Measurements from ENCODE around the gene PAXIP1.

The PAXIP1 gene

GRCh38 chr7:154918266-154918665 is 84.7 kb downstream of the PAXIP1 start:
- Histone ChIP-seq H3K4me1 (peaks cover 8% of the 10 kb centered on the region), H3K79me2 (no peaks in the 10 kb centered on the region), H3K27ac (no peak overlapping the region), H3K9me3 (ENCODE audit: control insufficient read depth, low read length) (no peaks in the 10 kb centered on the region), H3K4me3 (ENCODE audit: low read depth, low read length) (no peak overlapping the region), H3K36me3 (ENCODE audit: control insufficient read depth, insufficient read depth, low read length) (no peaks in the 10 kb centered on the region), H3K4me2 (ENCODE audit: low read length) (no peak overlapping the region), H3K9ac (no peak overlapping the region), H3K27me3 (ENCODE audit: control insufficient read depth, insufficient read depth, low read length) (no peaks in the 10 kb centered on the region), H2AFZ (no peak overlapping the region)
- TF ChIP-seq CTCF (IDR thresholded peaks at IDR 0.05) = no peak

GRCh38 chr7:154917808-154918160 is 85.1 kb downstream of the PAXIP1 start:
- H3K9ac ChIP-seq = no peak overlapping the region
- H3K36me3 ChIP-seq (ENCODE audit: control insufficient read depth, insufficient read depth, low read length) = no peaks in the 10 kb centered on the region
- no peaks in the 10 kb centered on the region for H3K9me3 ChIP-seq (ENCODE audit: control insufficient read depth, low read length)
- TF ChIP-seq CTCF (IDR thresholded peaks at IDR 0.05) = no peak
- H3K4me1 ChIP-seq = peaks cover 11% of the 10 kb centered on the region
- H3K27me3 ChIP-seq (ENCODE audit: control insufficient read depth, insufficient read depth, low read length) = no peaks in the 10 kb centered on the region
- H3K4me2 ChIP-seq (ENCODE audit: low read length) = no peak overlapping the region
- H3K4me3 ChIP-seq (ENCODE audit: low read depth, low read length) = no peak overlapping the region
- no peak overlapping the region for H3K27ac ChIP-seq
- no peak overlapping the region for H2AFZ ChIP-seq
- H3K79me2 ChIP-seq = no peaks in the 10 kb centered on the region

GRCh38 chr7:154916856-154917807 is 85.8 kb downstream of the PAXIP1 start:
- Histone ChIP-seq H3K9me3 (ENCODE audit: control insufficient read depth, low read length) (no peaks in the 10 kb centered on the region), H3K9ac (no peak overlapping the region), H3K4me1 (peaks cover 14% of the 10 kb centered on the region), H3K4me2 (ENCODE audit: low read length) (no peak overlapping the region), H3K79me2 (no peaks in the 10 kb centered on the region), H3K27me3 (ENCODE audit: control insufficient read depth, insufficient read depth, low read length) (no peaks in the 10 kb centered on the region), H3K27ac (no peak overlapping the region), H2AFZ (no peak overlapping the region), H3K4me3 (ENCODE audit: low read depth, low read length) (no peak overlapping the region), H3K36me3 (ENCODE audit: control insufficient read depth, insufficient read depth, low read length) (no peaks in the 10 kb centered on the region)
- TF ChIP-seq CTCF (IDR thresholded peaks at IDR 0.05) = no peak

GRCh38 chr7:154916381-154916780 is 86.5 kb downstream of the PAXIP1 start:
- Histone ChIP-seq H3K27me3 (ENCODE audit: control insufficient read depth, insufficient read depth, low read length) (no peaks in the 10 kb centered on the region), H3K9me3 (ENCODE audit: control insufficient read depth, low read length) (no peaks in the 10 kb centered on the region), H3K4me3 (ENCODE audit: low read depth, low read length) (no peak overlapping the region), H2AFZ (no peak overlapping the region), H3K36me3 (ENCODE audit: control insufficient read depth, insufficient read depth, low read length) (no peaks in the 10 kb centered on the region), H3K27ac (no peak overlapping the region), H3K9ac (no peak overlapping the region), H3K4me1 (peaks cover 22% of the 10 kb centered on the region), H3K79me2 (no peaks in the 10 kb centered on the region), H3K4me2 (ENCODE audit: low read length) (no peak overlapping the region)
- no peak for TF ChIP-seq CTCF (IDR thresholded peaks at IDR 0.05)

GRCh38 chr7:154915600-154915999 is 87.3 kb downstream of the PAXIP1 start:
- Histone ChIP-seq H3K79me2 (no peaks in the 10 kb centered on the region), H2AFZ (no peak overlapping the region), H3K4me2 (ENCODE audit: low read length) (no peak overlapping the region), H3K9me3 (ENCODE audit: control insufficient read depth, low read length) (no peaks in the 10 kb centered on the region), H3K4me1 (peaks cover 23% of the 10 kb centered on the region), H3K4me3 (ENCODE audit: low read depth, low read length) (no peak overlapping the region), H3K36me3 (ENCODE audit: control insufficient read depth, insufficient read depth, low read length) (no peaks in the 10 kb centered on the region), H3K27me3 (ENCODE audit: control insufficient read depth, insufficient read depth, low read length) (no peaks in the 10 kb centered on the region), H3K27ac (no peak overlapping the region), H3K9ac (no peak overlapping the region)
- no peak for TF ChIP-seq CTCF (IDR thresholded peaks at IDR 0.05)
